GM21423 (cell line): Measurements from ENCODE around the gene CYB5B.

ENCODE experiments used
- ATAC-seq: cut with Tn5 transposase; IDR thresholded peaks from one replicate; pipeline ENCODE4 v1.9.1; 2021; ENCODE audit warnings: mild to moderate bottlenecking, moderate library complexity; ENCODE audit not compliant: unreplicated experiment

Gene CYB5B

DNA sequence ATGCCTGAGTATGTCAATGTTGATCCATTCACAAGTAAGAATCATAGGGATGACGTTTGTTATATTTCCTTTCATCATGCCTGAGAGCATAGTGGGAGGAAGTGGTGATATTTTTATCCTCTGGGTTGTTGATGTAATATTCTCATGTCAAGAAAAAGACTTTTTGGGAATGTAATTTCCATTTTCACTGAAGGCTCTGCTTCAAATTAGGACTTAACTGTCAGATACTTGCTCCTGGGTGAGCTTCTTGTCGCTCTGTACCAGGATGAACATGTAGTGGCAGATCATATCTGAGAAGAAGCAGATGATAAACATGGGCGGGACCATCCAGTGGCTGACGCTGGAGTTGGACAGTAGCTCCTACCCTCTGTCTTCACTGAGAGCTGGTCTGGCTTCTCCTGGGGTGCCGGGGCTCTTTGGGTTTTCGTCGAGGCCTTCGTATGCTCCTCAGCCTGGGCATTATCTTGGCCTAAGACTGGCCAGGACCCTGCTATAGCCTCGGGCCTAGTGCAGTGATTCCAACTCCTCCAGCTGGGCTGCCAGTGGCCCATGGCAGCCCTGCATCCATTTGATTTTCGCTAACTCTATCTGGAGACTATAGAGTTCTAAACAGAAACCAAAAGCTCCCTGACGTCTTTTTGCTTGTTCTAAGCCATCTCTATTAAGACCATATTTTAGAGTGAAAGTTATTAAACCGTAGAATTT, 19.7 kb downstream of the CYB5B start:
- ATAC-seq = no peak

DNA sequence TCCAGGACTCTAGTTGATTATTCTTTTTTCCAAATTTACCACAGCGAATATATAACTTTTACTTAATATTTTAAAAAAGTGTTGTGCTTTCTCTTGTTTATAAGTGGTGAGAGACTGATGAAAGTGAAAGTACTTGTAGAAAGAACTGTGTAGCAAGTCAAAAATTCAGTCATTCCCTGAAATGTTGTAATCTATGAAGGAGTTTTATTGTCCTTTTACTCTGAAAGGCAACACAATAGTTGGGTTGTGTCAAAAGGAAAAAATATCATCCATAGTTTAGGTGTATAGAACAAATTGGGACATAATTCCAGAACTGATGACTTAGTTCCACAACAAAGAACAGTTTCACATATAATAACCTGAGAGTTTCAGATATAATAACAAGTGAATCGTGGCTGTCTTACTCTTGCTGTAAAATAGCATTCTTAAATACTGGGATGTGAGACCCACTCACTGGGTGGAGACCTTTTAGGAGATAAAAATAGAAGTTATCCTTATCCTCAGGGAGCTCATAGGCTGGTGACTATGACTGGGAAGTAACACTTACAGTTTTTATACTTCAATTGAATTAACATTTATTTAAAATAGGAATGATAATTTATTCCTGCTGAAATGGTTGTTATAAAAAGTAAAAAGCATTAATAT, 20.6 kb downstream of the CYB5B start:
- no peak for ATAC-seq

DNA sequence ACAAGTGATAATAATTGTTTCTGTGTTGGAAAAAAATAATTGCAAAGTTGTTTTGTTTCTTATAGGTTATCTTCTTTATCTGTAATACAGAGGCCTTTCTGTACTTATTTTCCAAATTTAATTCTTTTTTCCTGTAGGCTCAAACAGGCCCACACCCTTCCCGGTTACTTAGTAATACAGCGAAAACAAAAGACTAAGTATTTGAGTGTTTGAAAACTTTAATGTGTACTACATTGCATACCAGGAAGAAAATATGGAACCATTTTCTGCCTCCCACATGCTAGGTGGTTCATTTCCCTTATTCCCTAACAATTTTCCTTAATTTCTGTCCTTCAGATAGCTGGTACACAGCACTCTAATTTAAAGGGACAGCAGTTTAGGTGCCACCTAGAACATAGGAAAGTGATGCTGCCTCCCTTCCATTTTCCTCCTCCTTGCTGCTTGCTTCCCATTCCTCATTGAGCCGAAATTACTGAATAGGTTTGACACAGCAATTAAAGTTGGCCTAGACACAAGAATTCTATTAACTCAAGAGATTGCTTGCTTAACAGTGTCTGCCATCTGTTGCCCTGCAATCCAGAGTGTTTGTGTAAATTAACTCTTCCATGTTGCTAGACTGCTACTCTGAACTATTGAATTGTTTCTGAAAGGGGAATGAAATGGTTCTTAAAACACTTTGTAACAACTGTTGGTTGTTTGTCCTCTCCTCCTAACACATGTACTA, 24.2 kb downstream of the CYB5B start:
- ATAC-seq = no peak

DNA sequence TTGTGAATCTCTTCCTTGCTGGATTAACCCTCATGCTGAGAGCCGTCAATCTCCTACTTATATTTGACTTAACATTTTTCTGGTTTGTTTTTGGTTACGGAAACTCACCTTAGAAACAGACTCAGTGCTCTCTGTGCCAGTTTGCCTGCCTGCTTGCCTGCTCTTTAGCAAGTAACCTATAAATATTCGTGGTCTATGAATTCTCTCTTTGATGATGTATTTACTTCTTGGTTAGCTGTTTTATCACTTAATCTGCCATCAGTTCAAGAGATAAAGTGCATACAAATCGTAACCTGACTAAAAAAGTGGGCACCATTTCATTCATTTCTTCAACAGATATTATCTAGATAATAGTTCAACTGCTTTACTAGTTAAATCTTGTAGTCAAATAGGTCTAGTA, 26.7 kb downstream of the CYB5B start:
- no peak for ATAC-seq

DNA sequence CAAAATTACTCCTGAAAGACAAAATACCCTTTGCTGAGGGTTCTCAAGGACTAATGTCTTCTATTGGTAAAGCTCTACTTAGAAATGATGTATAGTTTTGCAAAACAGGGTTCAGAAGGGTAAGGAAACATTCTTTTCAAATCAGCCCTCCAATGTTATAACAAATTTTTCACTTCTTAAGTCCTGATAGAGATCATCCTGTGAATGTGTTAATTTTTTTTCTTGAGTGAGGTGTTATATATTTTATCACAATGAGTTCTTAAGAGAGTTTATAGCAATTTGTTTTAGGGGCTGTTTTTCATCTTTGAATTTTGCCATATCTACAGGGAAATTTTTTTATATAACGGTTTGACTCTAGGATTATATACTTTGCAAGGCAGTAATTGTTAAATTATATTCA, 29.5 kb downstream of the CYB5B start:
- no peak for ATAC-seq

DNA sequence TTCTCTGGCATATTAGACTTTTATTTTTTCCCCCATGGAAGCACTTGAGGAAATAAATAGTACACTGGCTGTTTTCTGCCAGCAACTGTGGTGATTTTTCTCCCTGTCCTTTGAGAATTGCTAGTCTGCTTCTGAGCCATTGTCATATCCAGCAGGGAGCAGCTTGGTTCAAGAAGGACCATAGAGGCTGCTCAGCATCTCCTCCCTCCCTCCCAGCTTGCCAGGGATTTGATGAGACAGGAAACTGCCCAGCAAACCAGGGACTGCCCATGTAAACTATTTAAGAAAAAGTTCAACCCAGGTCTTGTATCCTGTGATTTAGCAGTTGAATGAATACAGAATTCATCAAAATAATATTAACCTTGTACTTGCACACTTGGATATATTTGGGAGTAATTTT, 39.5 kb downstream of the CYB5B start:
- no peak for ATAC-seq

DNA sequence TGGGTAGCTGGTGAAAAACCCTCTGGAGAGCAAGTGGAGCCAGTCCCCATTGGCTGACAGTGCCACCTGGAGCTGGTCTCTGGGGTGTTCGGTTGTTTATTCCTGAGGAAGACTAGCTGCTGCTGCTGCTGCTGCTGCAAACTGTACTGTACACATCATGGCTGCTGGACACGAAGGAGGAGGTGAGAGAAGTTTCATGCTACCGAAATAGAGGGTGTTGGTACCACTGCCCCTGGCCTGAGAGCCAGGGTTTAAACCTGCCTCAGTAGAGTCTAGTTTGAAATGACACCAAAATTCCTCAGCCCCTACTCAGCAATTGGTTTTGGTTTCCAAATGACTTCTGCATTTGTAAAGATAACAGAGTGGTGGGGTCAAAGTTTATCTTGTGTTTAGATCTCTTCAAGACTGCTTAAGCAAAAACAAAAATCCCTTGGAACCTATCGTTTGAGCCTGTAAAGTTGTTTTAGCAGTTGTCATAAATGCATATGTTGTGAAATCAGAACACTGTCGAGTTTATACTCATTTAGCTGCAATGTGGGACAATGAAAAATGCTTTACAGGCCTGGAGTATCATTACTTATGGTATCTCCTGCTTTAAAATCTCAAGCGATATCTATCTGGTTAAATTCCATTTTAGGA, 40.8 kb downstream of the CYB5B start:
- ATAC-seq = no peak

DNA sequence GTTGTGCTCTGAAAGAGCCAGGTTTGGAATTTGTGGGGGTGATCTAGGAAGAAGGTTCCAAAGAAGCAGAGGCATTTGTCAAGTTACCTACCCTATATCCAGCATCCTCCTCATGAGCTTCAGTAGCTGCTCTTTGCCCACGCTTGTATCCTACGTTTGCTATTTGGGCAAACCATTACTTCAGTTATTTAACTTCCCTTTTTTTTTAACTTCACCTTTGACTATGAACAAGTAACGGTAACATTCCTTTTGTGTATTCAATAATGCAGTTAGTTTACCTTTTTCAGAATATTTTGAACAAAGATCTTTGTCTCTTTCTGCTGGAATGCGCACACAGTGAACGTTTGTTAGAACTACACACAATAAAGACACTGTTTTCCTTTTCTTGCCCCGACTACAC, 41.5 kb downstream of the CYB5B start:
- no peak for ATAC-seq

DNA sequence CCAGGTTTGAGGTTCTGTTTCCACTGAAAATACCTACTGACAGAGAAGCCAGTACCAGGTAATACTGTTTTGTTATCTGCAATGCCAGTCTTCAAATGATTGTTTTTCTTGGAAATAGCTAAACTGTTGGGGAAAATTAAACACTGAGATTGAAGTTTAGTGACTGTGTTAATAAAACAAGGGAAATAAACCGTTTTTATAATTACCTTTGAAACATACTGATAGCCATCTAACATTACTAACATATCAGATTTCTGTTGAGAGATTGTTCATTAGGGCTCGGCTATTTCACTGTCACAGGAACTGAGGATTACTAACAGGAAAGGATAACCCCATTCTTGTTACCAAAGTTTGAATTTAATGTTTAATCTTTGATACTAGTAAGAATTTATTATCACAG, 42.1 kb downstream of the CYB5B start:
- ATAC-seq = no peak

DNA sequence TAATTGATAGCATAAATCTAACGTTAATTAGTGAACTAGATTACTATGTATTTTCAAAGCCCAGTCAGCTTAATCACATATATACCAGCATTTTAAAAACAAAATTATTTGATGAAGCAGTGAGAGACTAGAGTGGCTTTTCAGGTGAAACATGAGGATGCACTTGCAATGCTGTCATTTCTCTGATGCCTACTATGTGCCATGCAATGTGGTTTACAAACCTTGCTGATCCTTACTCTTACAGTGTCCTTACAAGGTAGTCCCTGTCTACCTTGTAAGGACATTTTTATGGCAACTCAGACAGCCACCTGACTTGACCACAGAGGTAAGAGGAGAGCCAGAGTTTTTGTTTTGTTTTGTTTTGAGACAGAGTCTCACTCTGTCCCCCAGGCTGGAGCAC, 42.7 kb downstream of the CYB5B start:
- ATAC-seq = no peak

DNA sequence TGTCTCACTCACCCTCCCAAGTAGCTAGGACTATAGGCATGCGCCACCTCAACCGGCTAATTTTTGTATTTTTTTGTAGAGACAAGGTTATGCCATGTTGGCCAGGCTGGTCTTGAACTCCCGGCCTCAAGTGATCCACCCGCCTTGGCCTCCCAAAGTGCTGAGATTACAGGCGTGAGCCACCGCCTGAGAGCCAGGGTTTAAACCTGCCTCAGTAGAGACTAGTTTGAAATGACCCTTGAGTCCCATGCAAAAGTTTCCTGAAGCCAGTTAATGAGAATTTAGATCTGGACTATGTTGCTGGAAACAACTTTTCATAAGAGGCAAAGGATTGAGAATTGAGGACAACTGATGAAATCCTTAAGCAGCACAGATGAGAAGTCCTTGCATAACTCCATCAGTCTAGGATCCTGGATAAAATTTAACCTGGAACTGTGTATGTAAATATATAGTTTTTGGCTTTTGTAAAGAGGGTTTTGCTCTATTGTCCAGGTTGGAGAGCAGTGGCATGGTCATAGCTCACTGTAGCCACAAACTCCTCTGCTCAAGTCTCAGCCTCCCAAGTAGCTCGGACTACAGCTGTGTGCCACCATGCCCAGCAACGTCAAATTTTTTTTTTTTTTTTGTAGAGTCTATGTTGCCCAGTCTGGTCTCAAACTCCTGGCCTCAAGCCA, 43.2 kb downstream of the CYB5B start:
- ATAC-seq = no peak

DNA sequence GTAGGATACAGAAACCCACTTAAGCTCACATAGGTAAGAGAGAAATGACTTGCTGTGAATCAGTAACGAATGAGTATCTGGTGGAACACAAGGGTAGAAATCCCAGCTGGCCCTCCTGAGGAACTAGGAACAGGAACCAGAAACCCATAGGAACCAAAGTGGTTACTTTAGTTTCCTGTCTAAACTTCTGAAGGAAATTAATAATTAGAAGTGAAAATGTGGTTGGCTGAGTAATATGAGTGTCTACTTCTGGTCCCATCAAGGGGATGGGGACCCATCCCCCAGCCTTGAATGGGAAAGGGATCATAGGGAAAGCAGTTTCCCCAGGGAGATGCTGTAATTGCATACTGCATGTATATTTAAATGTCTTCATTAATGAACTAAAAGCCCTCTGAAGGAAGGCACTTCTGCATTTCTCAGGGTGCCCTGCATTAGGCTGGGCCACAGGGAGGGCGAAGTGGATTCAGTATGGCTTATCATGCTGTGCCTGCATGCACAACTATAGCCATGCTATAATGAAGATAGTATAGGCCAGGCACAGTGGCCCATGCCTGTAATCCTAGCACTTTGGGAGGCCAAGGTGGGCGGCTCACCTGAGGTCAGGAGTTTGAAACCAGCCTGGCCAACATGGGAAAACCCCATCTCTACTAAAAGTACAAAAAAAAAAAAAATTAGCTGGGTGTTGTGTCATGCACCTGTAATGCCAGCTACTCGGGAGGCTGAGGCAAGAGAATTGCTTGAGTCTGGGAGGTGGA, 45.6 kb downstream of the CYB5B start:
- ATAC-seq = peak; percentile 54

DNA sequence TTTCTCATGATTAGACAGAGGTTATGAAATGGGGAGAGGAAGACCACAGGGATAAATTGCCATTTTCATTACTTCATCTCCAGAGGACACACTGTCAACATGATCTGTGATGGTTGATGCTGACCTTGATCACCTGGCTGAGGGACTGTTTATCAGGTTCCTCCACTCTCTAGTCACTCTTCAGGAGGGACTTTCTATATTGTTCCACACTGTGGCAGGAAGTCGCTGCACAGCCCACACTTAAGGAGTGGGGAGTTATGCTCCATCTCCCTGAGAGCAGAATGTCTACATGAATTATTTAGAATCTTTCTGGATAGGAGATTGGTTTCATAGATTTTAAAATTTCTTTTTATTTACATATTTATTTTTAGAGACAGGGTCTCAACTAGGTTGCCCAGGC, 46.7 kb downstream of the CYB5B start:
- ATAC-seq = no peak

DNA sequence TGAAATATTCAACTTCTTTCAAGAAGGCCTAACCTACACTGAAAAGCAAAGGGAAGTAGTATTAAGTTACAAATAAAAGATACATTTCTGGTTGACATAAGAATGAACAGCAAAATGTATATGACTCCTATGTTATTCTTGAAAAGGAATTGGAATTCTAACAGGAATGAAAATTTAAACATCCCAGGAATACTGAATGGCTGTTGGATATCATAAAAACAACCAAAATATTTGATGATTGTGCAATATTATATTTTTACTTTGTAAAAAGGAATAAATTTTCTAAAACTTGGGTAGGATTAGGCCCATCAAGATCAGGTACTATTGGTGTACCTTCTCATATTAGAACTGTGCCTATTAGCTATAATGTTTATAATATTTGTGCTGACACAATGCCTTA, 50.0 kb downstream of the CYB5B start:
- no peak for ATAC-seq

DNA sequence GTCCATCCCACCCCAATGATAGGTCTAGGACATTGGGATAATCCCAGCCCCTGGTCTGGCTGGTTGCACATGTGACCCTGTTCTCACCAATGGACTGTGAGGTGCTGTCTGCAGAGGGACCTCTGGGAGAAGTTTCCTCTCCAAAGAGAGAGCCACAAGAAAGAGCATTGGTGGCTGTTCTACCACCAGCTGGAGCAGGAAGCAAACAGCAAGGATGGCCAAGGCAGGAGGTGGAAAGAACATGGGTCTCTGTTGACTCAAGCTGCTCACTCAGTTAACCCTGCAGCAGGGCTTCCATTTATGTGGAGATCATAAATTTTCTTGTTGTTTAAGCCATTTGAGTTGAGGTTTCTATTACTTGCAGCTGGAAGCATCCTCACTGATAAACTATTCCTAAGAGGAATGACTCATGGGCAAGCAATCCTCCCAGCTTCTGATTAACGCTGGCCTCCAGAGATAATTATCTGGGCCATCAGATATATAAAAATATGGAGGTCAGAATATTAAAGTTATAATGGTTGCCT, 52.6 kb downstream of the CYB5B start:
- no peak for ATAC-seq

DNA sequence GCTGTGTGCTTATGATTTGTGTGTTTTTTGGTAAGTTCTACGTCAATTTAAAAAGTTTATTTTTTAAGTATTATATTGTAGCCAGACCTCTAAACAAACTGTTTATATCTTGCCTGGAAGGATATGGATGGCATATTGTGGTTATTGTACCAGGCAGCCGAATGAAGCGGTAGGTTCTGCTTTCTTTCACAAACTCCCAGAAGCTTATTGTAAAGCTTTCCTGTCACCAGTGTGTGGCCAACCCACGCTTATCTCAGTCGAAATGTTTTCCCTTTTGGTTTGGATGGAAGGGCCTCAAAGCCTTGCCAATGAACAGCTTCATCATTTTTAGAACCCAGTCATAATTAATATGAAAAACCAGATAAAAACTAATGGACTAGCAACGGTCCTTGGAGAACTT, 53.1 kb downstream of the CYB5B start:
- ATAC-seq = no peak

DNA sequence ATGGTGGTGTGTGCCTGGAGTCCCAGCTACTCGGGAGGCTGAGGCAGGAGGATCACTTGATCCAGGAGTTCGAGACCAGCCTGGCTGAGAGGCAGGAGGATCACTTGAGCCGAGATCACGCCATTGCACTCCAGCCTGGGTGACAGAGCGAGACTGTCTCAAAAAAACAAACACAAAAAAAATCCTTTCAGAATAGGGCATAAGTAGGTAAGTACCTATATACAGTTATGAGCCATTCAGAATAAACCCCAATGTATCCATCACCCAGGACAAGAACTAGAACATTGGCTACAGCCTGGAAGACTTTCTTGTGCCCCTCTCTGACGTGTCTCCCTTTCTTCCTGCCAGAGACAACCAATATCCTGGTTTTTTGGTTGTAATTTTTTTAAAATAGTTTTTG, 54.3 kb downstream of the CYB5B start:
- no peak for ATAC-seq

DNA sequence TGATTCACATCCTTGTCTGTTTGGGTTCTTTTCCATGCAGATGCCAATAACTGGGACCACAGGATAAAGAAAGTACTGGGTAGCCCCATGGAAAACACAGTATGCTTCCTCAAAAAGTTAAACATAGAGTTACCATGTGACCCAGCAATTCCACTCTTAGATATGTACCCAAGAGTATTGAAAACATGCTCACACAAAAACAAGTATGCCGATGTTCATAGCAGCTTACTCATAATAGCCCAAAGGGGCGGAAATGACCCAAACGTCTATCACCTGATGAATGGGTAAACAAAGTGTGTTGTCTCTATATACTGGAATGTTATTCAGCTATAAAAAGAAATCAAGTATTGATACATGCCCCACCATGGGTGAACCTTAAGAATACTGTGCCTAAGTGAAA, 55.4 kb downstream of the CYB5B start:
- ATAC-seq = no peak

DNA sequence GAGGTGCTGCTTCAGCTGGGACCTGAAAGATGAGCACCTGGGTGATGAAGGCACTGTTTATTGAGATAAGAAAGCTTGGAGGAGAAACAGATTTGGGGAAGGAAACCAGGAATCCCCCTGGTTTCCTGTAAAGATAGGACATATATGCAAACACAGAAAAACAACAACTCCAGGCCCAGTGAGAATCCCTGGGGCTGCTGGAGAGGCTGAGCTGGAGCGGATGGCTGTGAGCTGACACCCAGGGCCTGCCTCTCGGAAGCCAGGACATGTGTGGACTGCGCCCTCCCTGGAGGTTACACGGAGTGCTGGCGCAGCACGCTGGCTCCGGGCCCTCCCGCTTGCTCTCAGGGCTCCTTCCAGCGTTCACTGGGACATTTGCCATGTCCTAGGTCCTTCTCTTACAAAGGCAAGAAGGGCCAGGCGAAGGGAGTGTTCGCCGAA, 57.5 kb downstream of the CYB5B start:
- ATAC-seq = no peak

DNA sequence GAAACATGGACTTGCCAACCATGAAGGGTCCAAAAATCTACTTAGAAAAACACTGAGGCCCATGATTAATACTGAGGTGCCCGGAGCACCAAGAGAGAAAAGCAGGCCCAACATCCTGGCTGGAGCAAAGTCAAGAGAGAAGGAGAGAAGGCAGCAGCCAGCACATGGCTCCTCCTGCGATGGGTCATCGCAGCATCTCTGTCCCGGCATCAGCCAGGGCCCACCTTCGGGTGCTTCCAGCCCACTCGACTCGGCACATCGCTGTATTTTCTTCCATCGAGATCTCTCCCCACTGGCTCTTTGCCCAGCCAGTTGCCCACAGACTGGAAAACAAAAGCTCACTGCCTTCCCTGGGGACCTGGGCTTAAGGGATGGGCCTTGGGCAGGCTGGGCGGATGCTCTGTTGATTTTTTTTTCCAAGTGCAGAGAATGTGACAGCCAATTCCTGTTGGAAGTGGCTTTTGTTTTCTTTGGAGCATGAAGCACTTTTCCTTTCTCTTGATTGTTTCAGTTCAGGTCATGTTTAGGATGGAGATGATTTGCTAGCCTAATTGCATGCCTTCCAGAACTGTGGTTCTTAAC, 58.1 kb downstream of the CYB5B start:
- ATAC-seq = no peak
